HEK293T (cell line): ENCODE data around the gene PPP4R4.

Experiments
- CTCF ChIA-PET: fragments of 350-600 bp; formaldehyde crosslinking; extraction: SDS; loops from one replicate; lab custom pipeline; 2021; ENCODE audit warnings: antibody characterized with exemption, inconsistent platforms; lab: Yijun Ruan, JAX
- POLR2A ChIA-PET: fragments of 350-600 bp; formaldehyde crosslinking; extraction: SDS; loops from one replicate; lab custom pipeline; 2020; ENCODE audit warnings: antibody characterized with exemption, inconsistent platforms; lab: Yijun Ruan, JAX
- DNase-seq: peaks from one replicate; pipeline ENCODE4 v3.0.0; 2012; ENCODE audit warnings: mixed read lengths; ENCODE audit errors: extremely low spot score
- ARNT ChIP-seq: fragments of 450-650 bp; IDR thresholded peaks from 2 replicates; pipeline ENCODE4 v1.6.1; 2017; ENCODE audit warnings: mild to moderate bottlenecking
- BHLHE40 ChIP-seq: fragments of 450-650 bp; IDR thresholded peaks from 2 replicates; pipeline ENCODE4 v1.6.1; 2016; ENCODE audit warnings: mild to moderate bottlenecking, moderate library complexity, borderline replicate concordance
- CTBP1 ChIP-seq: fragments of 450-650 bp; IDR thresholded peaks from 2 replicates; pipeline ENCODE4 v1.6.1; 2016; ENCODE audit warnings: borderline replicate concordance
- ELF4 ChIP-seq: fragments of 450-650 bp; IDR thresholded peaks from 2 replicates; pipeline ENCODE4 v1.6.1; 2017; ENCODE audit warnings: antibody characterized with exemption
- FOXA1 ChIP-seq: fragments of 450-650 bp; IDR thresholded peaks from 2 replicates; pipeline ENCODE4 v1.6.1; 2016; ENCODE audit warnings: mild to moderate bottlenecking
- FOXK2 ChIP-seq: fragments of 450-650 bp; IDR thresholded peaks from 2 replicates; pipeline ENCODE4 v1.6.1; 2016; ENCODE audit warnings: mild to moderate bottlenecking
- FOXM1 ChIP-seq: fragments of 450-650 bp; IDR thresholded peaks from 2 replicates; pipeline ENCODE4 v1.6.1; 2017; ENCODE audit warnings: mild to moderate bottlenecking, borderline replicate concordance
- HDGF ChIP-seq: fragments of 450-650 bp; IDR thresholded peaks from 2 replicates; pipeline ENCODE4 v1.6.1; 2017; ENCODE audit warnings: antibody characterized with exemption, borderline replicate concordance
- L3MBTL2 ChIP-seq: fragments of 450-650 bp; conservative IDR thresholded peaks from 2 replicates; pipeline ENCODE4 v1.6.1; 2016; ENCODE audit warnings: mild to moderate bottlenecking
- LEF1 ChIP-seq: fragments of 450-650 bp; IDR thresholded peaks from 2 replicates; pipeline ENCODE4 v1.6.1; 2017; ENCODE audit warnings: mild to moderate bottlenecking, borderline replicate concordance
- NFRKB ChIP-seq: fragments of 450-650 bp; IDR thresholded peaks from 2 replicates; pipeline ENCODE4 v1.6.1; 2016; ENCODE audit warnings: mild to moderate bottlenecking, moderate library complexity
- PKNOX1 ChIP-seq: fragments of 450-650 bp; IDR thresholded peaks from 2 replicates; pipeline ENCODE4 v1.6.1; 2016
- SP1 ChIP-seq: fragments of 450-650 bp; IDR thresholded peaks from 2 replicates; pipeline ENCODE4 v1.6.1; 2017
- SUZ12 ChIP-seq: fragments of 450-650 bp; IDR thresholded peaks from 2 replicates; pipeline ENCODE4 v1.6.1; 2016; ENCODE audit warnings: mild to moderate bottlenecking
- TARDBP ChIP-seq: fragments of 450-650 bp; IDR thresholded peaks from 2 replicates; pipeline ENCODE4 v1.6.1; 2016
- ZNF384 ChIP-seq: fragments of 450-650 bp; IDR thresholded peaks from 2 replicates; pipeline ENCODE4 v1.6.1; 2016

The PPP4R4 gene

GRCh38 chr14:94278731-94279130, 104.6 kb downstream of the PPP4R4 start:
- TF ChIP-seq CTBP1 (no peak), L3MBTL2 (no peak), PKNOX1 (no peak), FOXK2 (no peak), TARDBP (no peak), SP1 (no peak), NFRKB (no peak), BHLHE40 (no peak), SUZ12 (no peak), FOXA1 (no peak), FOXM1 (no peak), ELF4 (no peak), HDGF (no peak), ARNT (no peak), ZNF384 (no peak), LEF1 (no peak)
- ChIA-PET POLR2A (no interaction called here), CTCF (no interaction called here)
- no peak for DNase-seq

GRCh38 chr14:94282991-94283723, 109.0 kb downstream of the PPP4R4 start:
- POLR2A ChIA-PET = no interaction called here
- TF ChIP-seq CTBP1 (no peak), ZNF384 (no peak), NFRKB (no peak)
- CTCF ChIA-PET = interaction anchor here (0.6 kb wide), 2 partner anchors 306 to 398 kb away, joined by 3 read pairs; no protein-coding TSS in a partner anchor
- no peak for DNase-seq

GRCh38 chr14:94284221-94284620, 110.1 kb downstream of the PPP4R4 start:
- no peak for DNase-seq
- TF ChIP-seq TARDBP = no peak
- no peak for TF ChIP-seq FOXM1
- TF ChIP-seq CTBP1 = no peak
- TF ChIP-seq ZNF384 = no peak
- no peak for TF ChIP-seq LEF1
- TF ChIP-seq L3MBTL2 = no peak
- no peak for TF ChIP-seq SUZ12
- TF ChIP-seq SP1 = no peak
- CTCF ChIA-PET = no interaction called here
- POLR2A ChIA-PET = no interaction called here

- TF ChIP-seq LEF1 = no peak
- no peak for TF ChIP-seq FOXK2
- no peak for TF ChIP-seq L3MBTL2
- no peak for TF ChIP-seq ARNT
- no peak for TF ChIP-seq TARDBP
- POLR2A ChIA-PET = no interaction called here
- CTCF ChIA-PET = no interaction called here
- DNase-seq = no peak
Measured at GRCh38 chr14:94285158-94285557, 111.0 kb downstream of the PPP4R4 start.

GRCh38 chr14:94288610-94289465, 114.7 kb downstream of the PPP4R4 start:
- TF ChIP-seq SP1 (no peak), FOXM1 (no peak), SUZ12 (no peak), L3MBTL2 (no peak), HDGF (no peak), BHLHE40 (no peak), LEF1 (no peak), NFRKB (no peak), ARNT (no peak), ELF4 (no peak), FOXK2 (no peak), ZNF384 (no peak)
- CTCF ChIA-PET = no interaction called here
- POLR2A ChIA-PET = no interaction called here
- DNase-seq = no peak

- CTCF ChIA-PET = no interaction called here
- POLR2A ChIA-PET = no interaction called here
Measured at GRCh38 chr14:94290197-94290596, 116.1 kb downstream of the PPP4R4 start.

More at GRCh38 chr14:94290197-94290596, 116.1 kb downstream of the PPP4R4 start:
- DNase-seq = no peak
- TF ChIP-seq HDGF (no peak), ZNF384 (no peak), TARDBP (no peak), SP1 (no peak), FOXA1 (no peak), FOXM1 (no peak), ARNT (no peak), SUZ12 (no peak), FOXK2 (no peak), LEF1 (no peak), L3MBTL2 (no peak), ELF4 (no peak), CTBP1 (no peak), PKNOX1 (no peak), BHLHE40 (no peak), NFRKB (no peak)
